H1 (cell line): ENCODE results near the gene RASGRF1. TPM values are rescaled to one million over a fixed set of nuclear protein-coding genes. Genes with fewer than 3 reads are reported as not detected.

Experiments
- CTCF ChIA-PET: fragments of 300-600 bp; sonication (Branson Sonifier 250); formaldehyde crosslinking; loops from one replicate; lab custom pipeline; 2021; ENCODE audit not compliant: partially characterized antibody; lab: Charles Lee
- POLR2A ChIA-PET: fragments of 300-600 bp; sonication (Branson Sonifier 250); formaldehyde crosslinking; loops from one replicate; lab custom pipeline; 2021; ENCODE audit warnings: inconsistent platforms; ENCODE audit not compliant: partially characterized antibody; lab: Charles Lee
- DNase-seq, 2 experiments: peaks; one replicate each; pipeline versions ENCODE4 v3.0.0 to v3.0.0-alpha.2; 2010 to 2022; ENCODE audit warnings: low spot score in 2 of 2, low read depth in 1 of 2, mixed read lengths in 1 of 2
- FAIRE-seq: peaks from 2 replicates; lab custom pipeline; 2011; peaks lifted over from hg19 to GRCh38; lab: Jason Lieb, UNC
- H2AFZ ChIP-seq: 2 replicates; pipeline ENCODE4 v1.8.1; 2012; ENCODE audit warnings: low read length, inconsistent platforms
- H2AK5ac ChIP-seq: 2 replicates; pipeline ENCODE4 v1.6.1; 2013; ENCODE audit warnings: low read depth, low read length
- H2BK120ac ChIP-seq: replicated peaks from 2 replicates; pipeline ENCODE3; 2013; ENCODE audit warnings: low read depth, low read length, inconsistent platforms
- H2BK12ac ChIP-seq: 2 replicates; pipeline ENCODE4 v1.6.1; 2013; ENCODE audit warnings: low read depth, low read length
- H2BK15ac ChIP-seq: 2 replicates; pipeline ENCODE4 v1.6.1; 2013; ENCODE audit warnings: low read length
- H2BK20ac ChIP-seq: 2 replicates; pipeline ENCODE4 v1.6.1; 2013; ENCODE audit warnings: low read length
- H2BK5ac ChIP-seq: 2 replicates; pipeline ENCODE4 v1.6.1; 2013; ENCODE audit warnings: low read depth, low read length
- H3K14ac ChIP-seq: 2 replicates; pipeline ENCODE4 v1.6.1; 2013; ENCODE audit warnings: inconsistent platforms; ENCODE audit not compliant: insufficient read length
- H3K18ac ChIP-seq: 2 replicates; pipeline ENCODE4 v1.6.1; 2013; ENCODE audit warnings: low read length; ENCODE audit errors: extremely low read depth
- H3K23ac ChIP-seq: 2 replicates; pipeline ENCODE4 v1.6.1; 2013; ENCODE audit warnings: inconsistent platforms; ENCODE audit not compliant: insufficient read length
- H3K23me2 ChIP-seq: 2 replicates; pipeline ENCODE4 v1.6.1; 2013; ENCODE audit warnings: low read depth, low read length
- H3K27ac ChIP-seq: 2 replicates; pipeline ENCODE4 v1.6.1; 2011; ENCODE audit warnings: low read depth, low read length, inconsistent platforms
- H3K27me3 ChIP-seq, 4 experiments: replicated peaks in 1 of 4; 1 replicate in 1 of 4; 2 replicates in 3 of 4; pipeline versions ENCODE4 v1.6.1 to v1.8.1; 2011 to 2013; ENCODE audit warnings: low read length in 3 of 4, mild to moderate bottlenecking in 3 of 4, inconsistent platforms in 2 of 4, mixed read lengths in 2 of 4, moderate library complexity in 1 of 4; ENCODE audit not compliant: control insufficient read depth in 3 of 4, insufficient read depth in 3 of 4; ENCODE audit errors: extremely low read depth in 1 of 4
- H3K36me3 ChIP-seq, 4 experiments: 2 replicates each; pipeline versions ENCODE4 v1.6.1 to v1.8.1; 2011 to 2013; ENCODE audit warnings: mild to moderate bottlenecking in 4 of 4, low read length in 3 of 4, moderate library complexity in 2 of 4, control low read depth in 1 of 4, inconsistent platforms in 1 of 4; ENCODE audit not compliant: insufficient read depth in 4 of 4, control insufficient read depth in 2 of 4
- H3K4ac ChIP-seq: replicated peaks from 2 replicates; pipeline ENCODE3; 2013; ENCODE audit warnings: low read length, low read depth, mixed read lengths, inconsistent platforms; ENCODE audit not compliant: insufficient read length
- H3K4me1 ChIP-seq, 4 experiments: replicated peaks in 1 of 4; 1 replicate in 1 of 4; 2 replicates in 3 of 4; pipeline versions ENCODE4 v1.6.1 to v1.8.1; 2011 to 2013; ENCODE audit warnings: low read length in 3 of 4, inconsistent platforms in 2 of 4, mixed read lengths in 1 of 4; ENCODE audit not compliant: insufficient read depth in 4 of 4, control insufficient read depth in 3 of 4
- H3K4me2 ChIP-seq, 2 experiments: 2 replicates each; pipeline versions ENCODE4 v1.6.1 to v1.8.1; 2011 to 2013; ENCODE audit warnings: low read depth in 2 of 2, low read length in 2 of 2, control low read depth in 1 of 2, inconsistent platforms in 1 of 2, mild to moderate bottlenecking in 1 of 2; ENCODE audit not compliant: insufficient read depth in 1 of 2
- H3K4me3 ChIP-seq, 4 experiments: fragments of 200-600, 300-600 bp in 1 of 4; sonication (generic), shearing (Covaris generic), sonication (Bioruptor Twin) in 1 of 4; 2 replicates each; pipeline versions ENCODE4 v1.5.1 to v1.8.1; 2011 to 2016; ENCODE audit warnings: low read length in 4 of 4, low read depth in 3 of 4, control low read depth in 2 of 4, inconsistent platforms in 2 of 4, mild to moderate bottlenecking in 2 of 4, mixed read lengths in 1 of 4, moderate library complexity in 1 of 4; ENCODE audit not compliant: insufficient read depth in 2 of 4; ENCODE audit errors: extremely low read depth in 1 of 4
- H3K56ac ChIP-seq: replicated peaks from 2 replicates; pipeline ENCODE3; 2013; ENCODE audit warnings: low read depth, mild to moderate bottlenecking, mixed read lengths, low read length, inconsistent platforms; ENCODE audit not compliant: insufficient read length
- H3K79me1 ChIP-seq: 2 replicates; pipeline ENCODE4 v1.6.1; 2013; ENCODE audit warnings: low read depth, low read length, control low read depth
- H3K79me2 ChIP-seq, 2 experiments: 2 replicates each; pipeline versions ENCODE4 v1.6.1 to v1.8.1; 2012 to 2013; ENCODE audit warnings: low read length in 2 of 2, mild to moderate bottlenecking in 2 of 2, inconsistent platforms in 1 of 2; ENCODE audit not compliant: insufficient read depth in 2 of 2, control insufficient read depth in 1 of 2
- H3K9ac ChIP-seq, 4 experiments: replicated peaks in 1 of 4; 1 replicate in 1 of 4; 2 replicates in 3 of 4; pipeline versions ENCODE4 v1.6.1 to v1.8.1; 2011 to 2013; ENCODE audit warnings: low read depth in 3 of 4, low read length in 3 of 4, control low read depth in 2 of 4, mild to moderate bottlenecking in 2 of 4, moderate library complexity in 2 of 4, inconsistent platforms in 1 of 4; ENCODE audit errors: extremely low read depth in 1 of 4
- H3K9me3 ChIP-seq, 2 experiments: 2 replicates each; pipeline versions ENCODE4 v1.6.1 to v1.8.1; 2012 to 2013; ENCODE audit warnings: mild to moderate bottlenecking in 2 of 2, moderate library complexity in 2 of 2, control low read depth in 1 of 2, inconsistent platforms in 1 of 2, low read depth in 1 of 2, low read length in 1 of 2, mixed read lengths in 1 of 2; ENCODE audit not compliant: insufficient read depth in 2 of 2
- H4K20me1 ChIP-seq, 2 experiments: replicated peaks in 1 of 2; 2 replicates each; pipeline versions ENCODE3 to v1.8.1; 2011 to 2013; ENCODE audit warnings: inconsistent platforms in 2 of 2, low read length in 2 of 2, mild to moderate bottlenecking in 1 of 2; ENCODE audit not compliant: insufficient read depth in 2 of 2, control insufficient read depth in 1 of 2
- H4K5ac ChIP-seq: 2 replicates; pipeline ENCODE4 v1.6.1; 2013; ENCODE audit warnings: low read length, low read depth, mixed read lengths, inconsistent platforms; ENCODE audit not compliant: insufficient read length
- H4K8ac ChIP-seq: 2 replicates; pipeline ENCODE4 v1.8.0; 2013; ENCODE audit warnings: mild to moderate bottlenecking, moderate library complexity, low read length, inconsistent platforms; ENCODE audit not compliant: insufficient read depth; ENCODE audit errors: extremely low read depth
- H4K91ac ChIP-seq: replicated peaks from 2 replicates; pipeline ENCODE3; 2013; ENCODE audit warnings: low read length, mixed read lengths, inconsistent platforms; ENCODE audit not compliant: insufficient read length
- BRCA1 ChIP-seq: IDR thresholded peaks from 2 replicates; pipeline ENCODE4 v1.6.1; 2012; ENCODE audit warnings: low read depth, low read length, improper control_type of control experiment
- CBX5 ChIP-seq: fragments of 300-800, 300-1000 bp; sonication (generic); IDR thresholded peaks from 2 replicates; pipeline ENCODE4 v1.7.1; 2016; ENCODE audit warnings: antibody characterized with exemption, low read length, low read depth
- CTBP2 ChIP-seq: IDR thresholded peaks from 2 replicates; pipeline ENCODE4 v1.7.0; 2011; ENCODE audit warnings: borderline replicate concordance, mild to moderate bottlenecking, moderate library complexity, mixed read lengths, low read length; ENCODE audit not compliant: insufficient read depth, insufficient read length
- EGR1 ChIP-seq: IDR thresholded peaks from 2 replicates; pipeline ENCODE4 v1.6.1; 2011; ENCODE audit warnings: low read depth, low read length, borderline replicate concordance
- GTF2F1 ChIP-seq: IDR thresholded peaks from 2 replicates; pipeline ENCODE4 v1.6.1; 2012; ENCODE audit warnings: low read depth, low read length, improper control_type of control experiment, borderline replicate concordance
- KDM1A ChIP-seq: fragments of 200-600, 300-600 bp; sonication (generic); IDR thresholded peaks from 2 replicates; pipeline ENCODE4 v1.7.1; 2016; ENCODE audit warnings: mild to moderate bottlenecking, low read length, borderline replicate concordance
- KDM5A ChIP-seq: fragments of 200-600 bp; IDR thresholded peaks from 2 replicates; pipeline ENCODE4 v1.7.1; 2012; ENCODE audit warnings: mild to moderate bottlenecking, low read length, inconsistent platforms, mixed read lengths
- NANOG ChIP-seq: IDR thresholded peaks from 2 replicates; pipeline ENCODE4 v1.6.1; 2011; ENCODE audit warnings: low read length, low read depth, mild to moderate bottlenecking, inconsistent platforms; ENCODE audit not compliant: insufficient read depth, poor library complexity, severe bottlenecking
- SP1 ChIP-seq: IDR thresholded peaks from 2 replicates; pipeline ENCODE4 v1.6.1; 2011; ENCODE audit warnings: low read depth, low read length
- WGBS, 2 experiments: shearing (Covaris generic) in 1 of 2; methylation state at CpG; one replicate each; pipeline versions ENCODE4 v1.1.6 to v1.1.7; 2013 to 2015; ENCODE audit warnings: low lambda C conversion rate in 2 of 2, mixed read lengths in 2 of 2, inconsistent platforms in 1 of 2, low coverage in 1 of 2, missing lambda C conversion rate in 1 of 2; ENCODE audit not compliant: insufficient replicate concordance in 2 of 2, insufficient coverage in 1 of 2, insufficient read length in 1 of 2; ENCODE audit errors: extremely low coverage in 1 of 2, missing lambda C conversion rate in 1 of 2; 5-methylcytosine and 5-hydroxymethylcytosine counted together
- polyA plus RNA-seq, 7 experiments: library from polyadenylated mRNA; depleted of rRNA in 3 of 7; stranded (reverse) in 5 of 7; unstranded in 2 of 7; fragments of >200 nt in 5 of 7; fragments of 200-250 nt in 2 of 7; gene quantifications; 1 replicate in 5 of 7; 2 replicates in 1 of 7; 4 replicates in 1 of 7; pipeline versions ENCODE4 v1.2.1 to v1.2.3, GENCODE V29; 2011 to 2013; ENCODE audit warnings: missing spikeins in 2 of 7, mixed read lengths in 2 of 7
- total RNA-seq: library from RNA; stranded (reverse); fragmentation: NEBNext Ultra II Directional; extraction: Animal tissue kit (Norgen Biotek cat#: 25700); gene quantifications from 2 replicates; pipeline ENCODE4 v1.2.1, GENCODE V29; 2021
- TF ChIP-seq, protein P1 (sequence below): IDR thresholded peaks from 2 replicates; pipeline ENCODE4 v1.6.1; 2012; ENCODE audit warnings: inconsistent platforms

The RASGRF1 gene
- total and polyA plus RNA-seq, 2 of the 8 experiments (the other 6 are each of a cell fraction or from before 2014, with no cell fraction given), result 0.42 to 0.67 TPM

DNA sequence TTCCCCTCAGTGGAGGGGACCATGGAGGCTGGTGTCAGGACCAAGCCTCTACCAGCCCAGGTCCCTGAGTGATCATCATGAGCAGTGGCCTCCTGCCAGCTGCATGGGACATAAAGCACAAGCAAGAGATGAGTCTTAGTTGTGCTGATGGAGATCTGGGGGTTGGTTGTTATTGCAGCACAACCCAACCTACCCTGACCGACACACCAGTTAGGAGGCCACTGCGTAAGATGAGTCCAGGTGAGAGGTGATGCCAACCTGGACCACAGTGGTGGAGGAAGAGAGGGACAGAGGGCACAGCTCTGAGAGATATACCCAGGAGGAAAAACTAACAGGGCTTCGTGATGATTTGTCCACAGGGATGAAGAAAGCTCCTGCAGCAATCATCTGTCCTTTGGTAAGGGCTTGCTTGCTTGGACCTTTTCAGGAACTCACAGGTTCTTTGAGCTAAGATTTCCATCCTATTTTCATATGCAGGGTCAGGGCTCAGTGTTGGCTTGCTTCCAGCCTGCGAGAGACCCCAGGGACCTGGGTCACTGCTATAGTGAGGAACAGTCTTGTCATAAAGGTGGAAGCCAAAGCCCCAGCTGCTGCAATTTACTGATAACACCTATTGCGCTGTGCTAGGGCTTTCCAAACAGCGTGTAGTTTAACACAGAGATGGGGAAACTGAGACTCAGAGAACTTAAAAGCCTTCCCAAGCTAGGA is 8.1 kb downstream of the RASGRF1 start:
- no peaks in the 10 kb centered on the region for H3K36me3 ChIP-seq
- WGBS, 2 experiments, result 74% methylated on average over 6 of the region's 6 CpGs; no CpG with 5 or more reads in 1 of the 2 experiments
- H3K4me3 ChIP-seq, result no peak overlapping the region
- POLR2A ChIA-PET, result interaction anchor here (1.0 kb wide), 1 partner anchor 175 kb away, joined by 4 read pairs; no protein-coding TSS in a partner anchor
- peaks cover 0 to 2% of the 10 kb centered on the region in 2 experiments for H4K20me1 ChIP-seq
- no peak overlapping the region for H3K14ac ChIP-seq
- no peak overlapping the region for H4K5ac ChIP-seq
- no peak overlapping the region for H2BK20ac ChIP-seq
- no peaks in the 10 kb centered on the region for H3K79me2 ChIP-seq
- H3K56ac ChIP-seq, result no peak overlapping the region
- DNase-seq (no peak), FAIRE-seq (no peak)
- no peak overlapping the region for H3K4me2 ChIP-seq
- no peak overlapping the region for H3K18ac ChIP-seq
- H2AK5ac ChIP-seq, result no peak overlapping the region
- no peaks in the 10 kb centered on the region for H3K9me3 ChIP-seq
- no peaks in the 10 kb centered on the region for H3K4me1 ChIP-seq
- no peak overlapping the region for H2BK120ac ChIP-seq
- no peak overlapping the region for H3K23ac ChIP-seq
- H2BK12ac ChIP-seq, result no peak overlapping the region
- no peaks in the 10 kb centered on the region for H3K79me1 ChIP-seq
- no peak overlapping the region for H3K9ac ChIP-seq
- H3K27ac ChIP-seq, result no peak overlapping the region
- CTCF ChIA-PET, result interaction anchor here (0.8 to 8.1 kb wide), 5 partner anchors 9 to 125 kb away, joined by 3 to 46 read pairs (median 3); no protein-coding TSS in a partner anchor
- no peak overlapping the region for H3K4ac ChIP-seq
- no peak overlapping the region for H4K8ac ChIP-seq
- peaks cover 5 to 34% (median 23%) of the 10 kb centered on the region in 4 experiments for H3K27me3 ChIP-seq
- no peak overlapping the region for H4K91ac ChIP-seq
- H3K23me2 ChIP-seq, result no peaks in the 10 kb centered on the region
- no peak overlapping the region for H2BK15ac ChIP-seq
- no peak overlapping the region for H2AFZ ChIP-seq
- no peak overlapping the region for H2BK5ac ChIP-seq
- TF ChIP-seq, protein P1, sequence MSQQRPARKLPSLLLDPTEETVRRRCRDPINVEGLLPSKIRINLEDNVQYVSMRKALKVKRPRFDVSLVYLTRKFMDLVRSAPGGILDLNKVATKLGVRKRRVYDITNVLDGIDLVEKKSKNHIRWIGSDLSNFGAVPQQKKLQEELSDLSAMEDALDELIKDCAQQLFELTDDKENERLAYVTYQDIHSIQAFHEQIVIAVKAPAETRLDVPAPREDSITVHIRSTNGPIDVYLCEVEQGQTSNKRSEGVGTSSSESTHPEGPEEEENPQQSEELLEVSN, result no peak
- TF ChIP-seq SP1 (no peak), KDM1A (no peak), KDM5A (no peak), CBX5 (no peak), EGR1 (no peak), CTBP2 (no peak), GTF2F1 (no peak), BRCA1 (no peak), NANOG (no peak)
